K562 (cell line): ENCODE data around the gene KCNK7. TPM values are rescaled to one million over a fixed set of nuclear protein-coding genes. Genes with fewer than 3 reads are reported as not detected.

Experiments used
- ATAC-seq: fragments of 200-7000 bp; cut with Tn5 transposase; 3 replicates; pipeline ENCODE4 v1.9.1; 2020; ENCODE audit warnings: moderate library complexity
- BruUV-seq: library from RNA; stranded (reverse); fragments of 400-500 nt; replicated peaks from 2 replicates; lab custom pipeline; 2021; lab: Mats Ljungman, UMichigan
- CTCF ChIA-PET: fragments of 300-600 bp; formaldehyde crosslinking; extraction: SDS; loops from one replicate; lab custom pipeline; 2021; ENCODE audit warnings: low intra/inter-chr PET ratio; lab: Yijun Ruan, JAX
- POLR2A ChIA-PET: fragments of 300-600, 350-650 bp; sonication (Branson Sonifier 250); formaldehyde crosslinking; extraction: SDS; loops from one replicate; lab custom pipeline; 2021; ENCODE audit warnings: antibody characterized with exemption, inconsistent platforms; lab: Yijun Ruan, JAX
- DNase-seq, 4 experiments: peaks; one replicate each; pipeline versions ENCODE4 v3.0.0 to v3.0.0-alpha.2; 2011 to 2018; ENCODE audit warnings: low spot score in 3 of 4, mixed read lengths in 3 of 4; ENCODE audit errors: extremely low read depth in 1 of 4
- FAIRE-seq: peaks from 2 replicates; lab custom pipeline; 2011; peaks lifted over from hg19 to GRCh38; lab: Jason Lieb, UNC
- H2AFZ ChIP-seq: 2 replicates; pipeline ENCODE4 v1.6.0; 2011; ENCODE audit warnings: low read depth, low read length, control low read depth, inconsistent platforms
- H3K27ac ChIP-seq: fragments of 200-600 bp; 3 replicates; pipeline ENCODE4 v1.8.0; 2011; ENCODE audit warnings: low read depth, mild to moderate bottlenecking, control low read depth, inconsistent platforms, low read length, moderate library complexity, mixed read lengths; ENCODE audit errors: extremely low read depth
- H3K27me3 ChIP-seq, 2 experiments: fragments of 300-600 bp in 1 of 2; 2 replicates in 1 of 2; 3 replicates in 1 of 2; pipeline versions ENCODE4 v1.6.0 to v1.8.0; 2011; ENCODE audit warnings: inconsistent platforms in 2 of 2, low read length in 2 of 2, mild to moderate bottlenecking in 1 of 2, mixed read lengths in 1 of 2, moderate library complexity in 1 of 2; ENCODE audit not compliant: control insufficient read depth in 2 of 2, insufficient read depth in 2 of 2
- H3K36me3 ChIP-seq: fragments of 300-600 bp; 3 replicates; pipeline ENCODE4 v1.8.0; 2011; ENCODE audit warnings: mild to moderate bottlenecking, low read length, inconsistent platforms; ENCODE audit not compliant: control insufficient read depth, insufficient read depth
- H3K4me1 ChIP-seq, 2 experiments: fragments of 200-600 bp in 1 of 2; replicated peaks in 1 of 2; 2 replicates in 1 of 2; 3 replicates in 1 of 2; pipeline versions ENCODE4 v1.5.1 to v1.8.0; 2011; ENCODE audit warnings: inconsistent platforms in 2 of 2, low read length in 2 of 2, mild to moderate bottlenecking in 1 of 2, mixed read lengths in 1 of 2, moderate library complexity in 1 of 2; ENCODE audit not compliant: control insufficient read depth in 2 of 2, insufficient read depth in 2 of 2
- H3K4me2 ChIP-seq: 2 replicates; pipeline ENCODE4 v1.6.1; 2011; ENCODE audit warnings: low read length, control low read depth, inconsistent platforms, mixed read lengths; ENCODE audit not compliant: insufficient read depth
- H3K4me3 ChIP-seq: fragments of 200-600 bp; sonication (generic), shearing (Covaris generic); 2 replicates; pipeline ENCODE4 v1.5.1; 2016; ENCODE audit warnings: control low read depth, inconsistent platforms
- H3K79me2 ChIP-seq: fragments of 200-600 bp; 3 replicates; pipeline ENCODE4 v1.8.0; 2011; ENCODE audit warnings: low read length, inconsistent platforms; ENCODE audit not compliant: control insufficient read depth, insufficient read depth
- H3K9ac ChIP-seq, 2 experiments: 2 replicates each; pipeline versions ENCODE4 v1.6.0 to v1.6.1; 2011; ENCODE audit warnings: low read depth in 2 of 2, low read length in 2 of 2, control low read depth in 1 of 2, inconsistent platforms in 1 of 2, mild to moderate bottlenecking in 1 of 2, mixed read lengths in 1 of 2; ENCODE audit not compliant: insufficient read depth in 1 of 2
- H3K9me1 ChIP-seq: one replicate; pipeline ENCODE4 v1.6.0; 2011; ENCODE audit warnings: inconsistent platforms, mild to moderate bottlenecking, low read length, moderate library complexity; ENCODE audit not compliant: control insufficient read depth, insufficient read depth
- H3K9me3 ChIP-seq: replicated peaks from 2 replicates; pipeline ENCODE4 v1.5.1; 2011; ENCODE audit warnings: low read depth, low read length, inconsistent platforms; ENCODE audit not compliant: control insufficient read depth, insufficient read depth
- H4K20me1 ChIP-seq: replicated peaks from 2 replicates; pipeline ENCODE4 v1.6.1; 2011; ENCODE audit warnings: low read length, inconsistent platforms, mixed read lengths; ENCODE audit not compliant: control insufficient read depth, insufficient read depth
- ATF1 ChIP-seq, 2 experiments: fragments of 450-650 bp in 1 of 2; IDR thresholded peaks; 2 replicates each; pipeline ENCODE4 v1.6.1; 2016; ENCODE audit warnings: missing compliant biosample characterization in 1 of 2, missing genetic modification characterization in 1 of 2
- ETV5 ChIP-seq: sonication (generic); formaldehyde crosslinking; IDR thresholded peaks from 2 replicates; pipeline ENCODE4 v1.4.0; 2020; ENCODE audit warnings: low read depth, mild to moderate bottlenecking, missing genetic modification reagents
- GATA2 ChIP-seq: sonication (generic); formaldehyde crosslinking; IDR thresholded peaks from 2 replicates; pipeline ENCODE4 v1.4.0; 2020; ENCODE audit warnings: mild to moderate bottlenecking, missing genetic modification reagents
- HDGF ChIP-seq: fragments of 450-650 bp; IDR thresholded peaks from 2 replicates; pipeline ENCODE4 v1.6.1; 2016
- MEF2A ChIP-seq: IDR thresholded peaks from 2 replicates; pipeline ENCODE4 v1.6.1; 2011; ENCODE audit warnings: low read depth, mild to moderate bottlenecking, low read length, moderate library complexity; ENCODE audit not compliant: control insufficient read depth
- MYC ChIP-seq, 2 experiments: fragments of 250-450 bp in 1 of 2; sonication (Bioruptor Pico) in 1 of 2; IDR thresholded peaks; 2 replicates each; pipeline versions ENCODE4 v1.5.1 to v1.6.1; 2012 to 2021; ENCODE audit warnings: low read depth in 2 of 2, borderline replicate concordance in 1 of 2, improper control_type of control experiment in 1 of 2, low read length in 1 of 2, mild to moderate bottlenecking in 1 of 2, moderate library complexity in 1 of 2
- NBN ChIP-seq: fragments of 450-650 bp; IDR thresholded peaks from 2 replicates; pipeline ENCODE4 v1.6.1; 2016; ENCODE audit warnings: low read depth, mild to moderate bottlenecking
- NCOR1 ChIP-seq: fragments of 450-650 bp; IDR thresholded peaks from 2 replicates; pipeline ENCODE4 v1.6.1; 2016; ENCODE audit warnings: mild to moderate bottlenecking, moderate library complexity
- NR2C1 ChIP-seq, 2 experiments: fragments of 450-650 bp; IDR thresholded peaks; 2 replicates each; pipeline ENCODE4 v1.6.1; 2017; ENCODE audit warnings: mild to moderate bottlenecking in 2 of 2, antibody characterized with exemption in 1 of 2, inconsistent platforms in 1 of 2, missing compliant biosample characterization in 1 of 2, missing genetic modification characterization in 1 of 2
- RBFOX2 ChIP-seq: fragments of 200-400 bp; formaldehyde crosslinking; IDR thresholded peaks from 2 replicates; pipeline ENCODE4 v1.6.1; 2017; ENCODE audit warnings: low read depth, mild to moderate bottlenecking, low read length, moderate library complexity
- SMC3 ChIP-seq: conservative IDR thresholded peaks from 2 replicates; pipeline ENCODE4 v1.6.1; 2011; ENCODE audit warnings: low read depth, low read length, improper control_type of control experiment; ENCODE audit not compliant: insufficient read depth
- SRF ChIP-seq, 2 experiments: fragments of 250-450, 450-650 bp in 1 of 2; sonication (Bioruptor Pico) in 1 of 2; sonication (generic) in 1 of 2; formaldehyde crosslinking; IDR thresholded peaks; 2 replicates each; pipeline versions ENCODE4 v1.5.0 to v1.5.1; 2020 to 2022; ENCODE audit warnings: mild to moderate bottlenecking in 1 of 2, missing genetic modification reagents in 1 of 2
- ZFX ChIP-seq: sonication (generic); formaldehyde crosslinking; IDR thresholded peaks from 2 replicates; pipeline ENCODE4 v1.8.0; 2022; ENCODE audit warnings: mild to moderate bottlenecking, missing genetic modification reagents, moderate library complexity
- ZNF212 ChIP-seq: fragments of 450-650 bp; formaldehyde crosslinking; IDR thresholded peaks from 2 replicates; pipeline ENCODE4 v1.4.0; 2020; ENCODE audit warnings: mild to moderate bottlenecking
- ZNF512 ChIP-seq: IDR thresholded peaks from 2 replicates; pipeline ENCODE4 v1.6.1; 2016; ENCODE audit warnings: missing genetic modification characterization, missing compliant biosample characterization
- WGBS: fragments of 100-300 bp; shearing (Covaris generic); methylation state at CpG from one replicate; pipeline ENCODE4 v1.1.6; 2016; ENCODE audit warnings: low coverage, mixed read lengths; ENCODE audit not compliant: insufficient coverage; ENCODE audit errors: missing lambda C conversion rate; 5-methylcytosine and 5-hydroxymethylcytosine counted together
- in situ Hi-C: fragments of 300-500 bp; cut with MboI; formaldehyde crosslinking; loops from 4 replicates; pipeline ENCODE4 v1.15.0; 2018; ENCODE audit warnings: inconsistent platforms, mixed read lengths
- intact Hi-C: fragments of 100-400 bp; cut with micrococcal nuclease; formaldehyde crosslinking; loops from 2 replicates; pipeline ENCODE4 v1.14.2; 2022
- polyA plus RNA-seq, 8 experiments: library from polyadenylated mRNA; depleted of rRNA in 4 of 8; stranded (reverse) in 5 of 8; unstranded in 3 of 8; fragments of >200 nt; fragmentation: Nextera tagmentation in 2 of 8; fragmentation: Illumina TruSeq in 1 of 8; extraction: Ambion mirVana in 2 of 8; extraction: Trizol in 1 of 8; gene quantifications; 2 replicates each; pipeline versions ENCODE4 v1.2.1 to v1.2.3, GENCODE V29; 2011 to 2014; ENCODE audit warnings: inconsistent platforms in 1 of 8, missing spikeins in 1 of 8
- total RNA-seq, 7 experiments: library from RNA; depleted of rRNA in 6 of 7; stranded (reverse); fragments of >200 nt in 6 of 7; fragmentation: Illumina TruSeq in 2 of 7; extraction: Trizol in 2 of 7; gene quantifications; 2 replicates each; pipeline versions ENCODE4 v1.2.1 to v1.2.3, GENCODE V29; 2011 to 2021; ENCODE audit warnings: low replicate concordance in 1 of 7

Gene KCNK7
- total and polyA plus RNA-seq, 9 of the 15 experiments (the other 6 are each of a cell fraction or from before 2014, with no cell fraction given) = 0.07 to 0.40 TPM; not detected in 7

- TF ChIP-seq ATF1 (CRISPR knock-in tag; IDR thresholded peaks at IDR 0.05) = no peak
- TF ChIP-seq ATF1 (tag; IDR thresholded peaks at IDR 0.05) = no peak
These were observed 6.0 kb downstream of the KCNK7 start (continued) for GRCh38 chr11:65589444-65590239.

GRCh38 chr11:65588199-65589054 is 7.2 kb downstream of the KCNK7 start:
- ChIA-PET POLR2A (interaction anchor here (0.8 to 2.4 kb wide), 8 partner anchors 9 to 89 kb away, joined by 3 to 8 read pairs (median 4); partner anchors contain the start of genes MALAT1 and ZNRD2), CTCF (interaction anchor here (0.6 to 1.0 kb wide), 3 partner anchors 48 to 479 kb away, joined by 3 to 4 read pairs (median 3); no protein-coding TSS in a partner anchor)
- Histone ChIP-seq H3K27ac (peak overlapping the region; percentile 31; the same call in 1 of the 3 replicates), H3K4me1 (peaks cover 16 to 70% of the 10 kb centered on the region in 2 experiments), H2AFZ (0 out of 2 replicates have a peak overlapping the region, but pooled peaks have one; percentile 40), H3K4me2 (no peak overlapping the region), H3K9me1 (peaks cover 4% of the 10 kb centered on the region), H4K20me1 (0 out of 2 replicates have a peak, but pooled peaks cover 4% of the 10 kb centered on the region), H3K27me3 (no peaks in the 10 kb centered on the region), H3K9ac (peak overlapping the region; percentile 24 to 81; a peak in 3 of 4 replicates), H3K36me3 (peaks cover 63% of the 10 kb centered on the region; the same call in 2 of the 3 replicates), H3K9me3 (no peaks in the 10 kb centered on the region), H3K4me3 (no peak overlapping the region), H3K79me2 (peaks cover 3% of the 10 kb centered on the region; the same call in 1 of the 3 replicates)
- WGBS = 40% methylated on average over 12 of the region's 13 CpGs
- peak; percentile 97 for ATAC-seq
- peak; percentile 66 to 84 (median 77) for DNase-seq
- FAIRE-seq = peak; percentile 84
- BruUV-seq = no TSS peak
- intact Hi-C loops = loop anchor here (1.0 to 5.0 kb wide), 2 partner anchors 14 to 46 kb away; no protein-coding TSS in a partner anchor
- in situ Hi-C loops = no loop called here
- TF ChIP-seq ETV5 (CRISPR knock-in tag) (no peak), HDGF (no peak), ZNF512 (no peak), SRF (CRISPR knock-in tag; IDR thresholded peaks at IDR 0.05) (no peak), ZFX (peak; percentile 5; the same call in 1 of the 2 replicates), MYC (IDR thresholded peaks at IDR 0.05; ENCODE audit: low read depth, low read length) (peak; percentile 25; the same call in 1 of the 2 replicates), MYC (CRISPR knock-in tag; IDR thresholded peaks at IDR 0.05; ENCODE audit: borderline replicate concordance, low read depth) (no peak), NR2C1 (IDR thresholded peaks at IDR 0.05) (peak; percentile 40; the same call in 1 of the 2 replicates), NR2C1 (tag; IDR thresholded peaks at IDR 0.05) (no peak), NBN (no peak), ZNF212 (CRISPR knock-in tag) (no peak), SMC3 (peak; percentile 66), GATA2 (CRISPR knock-in tag) (no peak), NCOR1 (no peak), RBFOX2 (peak; percentile 46), MEF2A (peak; percentile 77)
